ENCODE results near the gene ITSN1. TPM values are rescaled to one million over a fixed set of nuclear protein-coding genes. Genes with fewer than 3 reads are reported as not detected.
"Not testable (repeated sequence)": the region's sequence is repeated elsewhere in the genome, so short reads cannot be mapped to it uniquely, and the experiment has no call there.

The ITSN1 gene
- total RNA-seq, 3 donors from 2014 or later (not counting 1 experiment from before 2014, with no cell fraction given) = 1.5 to 5.1 (median 2.7) TPM

GRCh38 chr21:33611006-33611744 is 31.1 kb upstream of the ITSN1 start:
- Histone ChIP-seq H3K27me3 (ENCODE audit: control insufficient read depth, insufficient read depth, low read length) (no peaks in the 10 kb centered on the region), H3K36me3 (ENCODE audit: control insufficient read depth, insufficient read depth, low read length) (peaks cover 22% of the 10 kb centered on the region), H3K9me3 (ENCODE audit: control insufficient read depth, insufficient read depth, low read length) (no peaks in the 10 kb centered on the region), H3K4me3 (ENCODE audit: low read length) (no peak overlapping the region), H3K27ac (ENCODE audit: low read length) (no peak overlapping the region), H3K4me1 (ENCODE audit: control insufficient read depth, insufficient read depth, low read length) (no peaks in the 10 kb centered on the region)
- ATAC-seq (no peak), DNase-seq (no peak)
- WGBS (ENCODE audit: insufficient coverage) = 98% methylated on average over 5 of the region's 7 CpGs
- TF ChIP-seq, protein P1, sequence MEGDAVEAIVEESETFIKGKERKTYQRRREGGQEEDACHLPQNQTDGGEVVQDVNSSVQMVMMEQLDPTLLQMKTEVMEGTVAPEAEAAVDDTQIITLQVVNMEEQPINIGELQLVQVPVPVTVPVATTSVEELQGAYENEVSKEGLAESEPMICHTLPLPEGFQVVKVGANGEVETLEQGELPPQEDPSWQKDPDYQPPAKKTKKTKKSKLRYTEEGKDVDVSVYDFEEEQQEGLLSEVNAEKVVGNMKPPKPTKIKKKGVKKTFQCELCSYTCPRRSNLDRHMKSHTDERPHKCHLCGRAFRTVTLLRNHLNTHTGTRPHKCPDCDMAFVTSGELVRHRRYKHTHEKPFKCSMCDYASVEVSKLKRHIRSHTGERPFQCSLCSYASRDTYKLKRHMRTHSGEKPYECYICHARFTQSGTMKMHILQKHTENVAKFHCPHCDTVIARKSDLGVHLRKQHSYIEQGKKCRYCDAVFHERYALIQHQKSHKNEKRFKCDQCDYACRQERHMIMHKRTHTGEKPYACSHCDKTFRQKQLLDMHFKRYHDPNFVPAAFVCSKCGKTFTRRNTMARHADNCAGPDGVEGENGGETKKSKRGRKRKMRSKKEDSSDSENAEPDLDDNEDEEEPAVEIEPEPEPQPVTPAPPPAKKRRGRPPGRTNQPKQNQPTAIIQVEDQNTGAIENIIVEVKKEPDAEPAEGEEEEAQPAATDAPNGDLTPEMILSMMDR (IDR thresholded peaks at IDR 0.05) = no peak
- H3K9me3 Mint-ChIP-seq = no peaks in the 10 kb centered on the region
- H3K4me1 Mint-ChIP-seq = no peaks in the 10 kb centered on the region
- intact Hi-C loops (cut with micrococcal nuclease) = no loop called here
- H3K27me3 Mint-ChIP-seq (ENCODE audit: low read depth in 2 of 2) = no peaks in the 10 kb centered on the region
- no peak overlapping the region for H3K27ac Mint-ChIP-seq
- H3K36me3 Mint-ChIP-seq = no peaks in the 10 kb centered on the region
- H3K4me3 Mint-ChIP-seq = no peak overlapping the region

GRCh38 chr21:33617565-33617964 is 24.7 kb upstream of the ITSN1 start:
- intact Hi-C loops (cut with micrococcal nuclease); H3K4me1 Mint-ChIP-seq; H3K27me3 ChIP-seq (ENCODE audit: control insufficient read depth, insufficient read depth, low read length); H3K27ac ChIP-seq (ENCODE audit: low read length); H3K4me1 ChIP-seq (ENCODE audit: control insufficient read depth, insufficient read depth, low read length); H3K36me3 Mint-ChIP-seq; H3K9me3 Mint-ChIP-seq; H3K27ac Mint-ChIP-seq; H3K27me3 Mint-ChIP-seq (ENCODE audit: low read depth in 2 of 2); H3K4me3 ChIP-seq (ENCODE audit: low read length); H3K9me3 ChIP-seq (ENCODE audit: control insufficient read depth, insufficient read depth, low read length); DNase-seq; H3K4me3 Mint-ChIP-seq; ATAC-seq: not testable (repeated sequence)
- 94% methylated on average over 10 of the region's 11 CpGs for WGBS (ENCODE audit: insufficient coverage)
- peaks cover 24% of the 10 kb centered on the region for H3K36me3 ChIP-seq (ENCODE audit: control insufficient read depth, insufficient read depth, low read length)

DNA sequence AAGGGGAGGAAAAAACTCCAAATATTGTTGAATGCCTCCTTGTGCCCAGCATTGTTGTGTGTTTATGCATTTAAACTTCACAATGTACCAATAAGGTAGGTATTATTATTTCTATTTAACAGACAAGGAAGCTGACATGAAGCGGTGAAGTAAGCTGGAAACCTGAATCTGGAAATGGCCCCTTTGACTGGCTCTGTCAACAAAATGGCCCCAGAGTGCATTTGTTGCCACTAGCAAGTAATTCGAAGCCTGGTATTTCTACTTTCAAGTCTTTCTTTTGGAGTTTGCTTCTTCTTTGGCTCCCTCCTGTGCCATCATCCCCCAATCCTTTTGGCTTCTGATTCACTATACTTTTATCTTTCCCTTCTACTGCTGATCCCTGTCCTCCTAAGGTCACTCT is 23.9 kb upstream of the ITSN1 start:
- no peaks in the 10 kb centered on the region for H3K4me1 Mint-ChIP-seq
- intact Hi-C loops (cut with micrococcal nuclease) = no loop called here
- ATAC-seq (no peak), DNase-seq (no peak)
- 100% methylated on average over 2 of the region's 2 CpGs for WGBS (ENCODE audit: insufficient coverage)
- H3K9me3 ChIP-seq (ENCODE audit: control insufficient read depth, insufficient read depth, low read length) = no peaks in the 10 kb centered on the region
- H3K4me1 ChIP-seq (ENCODE audit: control insufficient read depth, insufficient read depth, low read length) = no peaks in the 10 kb centered on the region
- H3K27ac ChIP-seq (ENCODE audit: low read length) = no peak overlapping the region
- peaks cover 22% of the 10 kb centered on the region for H3K36me3 ChIP-seq (ENCODE audit: control insufficient read depth, insufficient read depth, low read length)
- no peaks in the 10 kb centered on the region for H3K36me3 Mint-ChIP-seq
- H3K9me3 Mint-ChIP-seq = no peaks in the 10 kb centered on the region
- H3K27ac Mint-ChIP-seq = no peak overlapping the region
- H3K4me3 Mint-ChIP-seq = no peak overlapping the region
- TF ChIP-seq, protein P1 (IDR thresholded peaks at IDR 0.05) = no peak
- no peaks in the 10 kb centered on the region for H3K27me3 ChIP-seq (ENCODE audit: control insufficient read depth, insufficient read depth, low read length)
- H3K4me3 ChIP-seq (ENCODE audit: low read length) = no peak overlapping the region
- no peaks in the 10 kb centered on the region for H3K27me3 Mint-ChIP-seq (ENCODE audit: low read depth in 2 of 2)

DNA sequence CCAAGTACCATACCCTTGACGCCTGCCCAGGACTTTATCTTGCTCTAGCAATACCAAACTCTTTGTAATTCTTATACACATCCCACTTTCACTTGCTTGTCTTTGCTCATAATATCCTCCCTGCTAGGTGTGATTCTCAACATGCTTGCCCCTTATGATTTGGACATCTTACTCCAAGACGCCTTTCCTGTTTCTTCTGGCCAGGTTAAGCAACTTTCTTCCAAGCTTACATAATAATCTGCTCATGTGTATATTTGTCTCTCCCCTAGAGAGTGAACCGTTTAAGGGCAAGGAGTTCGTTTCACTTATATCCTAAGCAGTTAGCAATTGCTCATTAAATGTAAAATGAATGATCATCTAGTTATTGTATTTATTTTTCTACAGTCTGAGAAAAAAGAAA is 22.6 kb upstream of the ITSN1 start:
- Histone ChIP-seq H3K9me3 (ENCODE audit: control insufficient read depth, insufficient read depth, low read length) (no peaks in the 10 kb centered on the region), H3K27ac (ENCODE audit: low read length) (no peak overlapping the region), H3K27me3 (ENCODE audit: control insufficient read depth, insufficient read depth, low read length) (no peaks in the 10 kb centered on the region), H3K4me1 (ENCODE audit: control insufficient read depth, insufficient read depth, low read length) (no peaks in the 10 kb centered on the region), H3K36me3 (ENCODE audit: control insufficient read depth, insufficient read depth, low read length) (peaks cover 24% of the 10 kb centered on the region), H3K4me3 (ENCODE audit: low read length) (no peak overlapping the region)
- no peaks in the 10 kb centered on the region for H3K36me3 Mint-ChIP-seq
- H3K9me3 Mint-ChIP-seq = no peaks in the 10 kb centered on the region
- intact Hi-C loops (cut with micrococcal nuclease) = no loop called here
- no peaks in the 10 kb centered on the region for H3K27me3 Mint-ChIP-seq (ENCODE audit: low read depth in 2 of 2)
- TF ChIP-seq, protein P1 (IDR thresholded peaks at IDR 0.05) = no peak
- 89% methylated on average over 2 of the region's 4 CpGs for WGBS (ENCODE audit: insufficient coverage)
- H3K27ac Mint-ChIP-seq = no peak overlapping the region
- no peak for ATAC-seq
- H3K4me3 Mint-ChIP-seq = no peak overlapping the region
- H3K4me1 Mint-ChIP-seq = no peaks in the 10 kb centered on the region
- DNase-seq = no peak
